ENCODE data around the gene ITPR3. TPM values are rescaled to one million over a fixed set of nuclear protein-coding genes. Genes with fewer than 3 reads are reported as not detected.
A peak's percentile ranks its signal among the peaks of the same experiment; 100 is the strongest.

Gene ITPR3
- total RNA-seq, 2 experiments from 2014 or later = 54.2 to 55.1 TPM

DNA sequence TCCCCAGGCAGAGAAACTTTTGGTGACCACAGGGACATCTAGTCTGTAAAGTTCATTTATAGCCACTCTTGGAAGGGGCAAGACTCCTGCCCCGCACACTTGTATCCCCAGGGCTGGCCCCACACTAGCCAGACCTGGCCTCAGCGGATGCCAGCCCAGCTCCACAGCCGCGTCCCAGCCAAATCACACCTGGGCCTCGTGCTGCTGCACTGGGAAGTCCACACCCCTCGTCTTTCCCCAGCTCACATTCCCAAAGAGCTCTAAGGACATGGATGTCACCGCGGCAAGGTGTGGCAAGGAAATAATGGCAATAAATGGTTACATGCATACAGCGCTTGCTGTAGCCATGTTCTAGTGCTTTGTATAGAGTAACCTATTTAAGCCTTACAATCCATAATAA is 117.0 kb downstream of the ITPR3 start:
- no peak overlapping the region for H3K27ac Mint-ChIP-seq
- CTCF ChIA-PET = interaction anchor here (1.2 kb wide), 1 partner anchor 27 kb away, joined by 5 read pairs; the partner anchor contains the start of gene UQCC2
- no peaks in the 10 kb centered on the region for H3K36me3 Mint-ChIP-seq (ENCODE audit: low read depth)
- H3K4me3 Mint-ChIP-seq = no peak overlapping the region
- no peaks in the 10 kb centered on the region for H3K4me1 Mint-ChIP-seq
- POLR2A ChIA-PET = no interaction called here
- H3K27me3 Mint-ChIP-seq = peaks cover 9% of the 10 kb centered on the region
- no peaks in the 10 kb centered on the region for H3K9me3 Mint-ChIP-seq
- DNase-seq = no peak

DNA sequence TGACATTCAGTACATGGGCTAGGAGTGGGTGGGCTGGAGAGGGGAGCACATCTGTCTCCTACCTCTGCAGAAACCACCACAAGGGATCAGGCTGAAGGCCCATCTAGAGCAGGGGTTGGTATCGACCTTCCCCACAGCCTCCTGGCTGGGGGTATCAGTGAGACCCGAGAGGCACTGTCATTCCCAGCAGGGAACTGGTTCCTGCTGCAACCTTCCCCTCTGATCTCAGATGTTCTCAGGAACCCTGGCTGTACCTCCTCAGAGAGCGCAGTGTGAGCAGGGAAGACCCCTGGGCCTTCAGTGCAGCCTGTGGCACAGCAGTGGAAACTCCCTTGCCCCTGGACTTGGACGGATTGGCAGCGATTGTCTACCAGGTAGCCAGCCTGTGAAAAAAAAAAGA is 117.8 kb downstream of the ITPR3 start:
- no peaks in the 10 kb centered on the region for H3K9me3 Mint-ChIP-seq
- DNase-seq = no peak
- H3K4me3 Mint-ChIP-seq = no peak overlapping the region
- no peak overlapping the region for H3K27ac Mint-ChIP-seq
- ChIA-PET CTCF (no interaction called here), POLR2A (interaction anchor here (0.6 kb wide), 1 partner anchor 1993 kb away, joined by 3 read pairs; no protein-coding TSS in a partner anchor)
- no peaks in the 10 kb centered on the region for H3K36me3 Mint-ChIP-seq (ENCODE audit: low read depth)
- H3K4me1 Mint-ChIP-seq = no peaks in the 10 kb centered on the region
- peaks cover 14% of the 10 kb centered on the region for H3K27me3 Mint-ChIP-seq

DNA sequence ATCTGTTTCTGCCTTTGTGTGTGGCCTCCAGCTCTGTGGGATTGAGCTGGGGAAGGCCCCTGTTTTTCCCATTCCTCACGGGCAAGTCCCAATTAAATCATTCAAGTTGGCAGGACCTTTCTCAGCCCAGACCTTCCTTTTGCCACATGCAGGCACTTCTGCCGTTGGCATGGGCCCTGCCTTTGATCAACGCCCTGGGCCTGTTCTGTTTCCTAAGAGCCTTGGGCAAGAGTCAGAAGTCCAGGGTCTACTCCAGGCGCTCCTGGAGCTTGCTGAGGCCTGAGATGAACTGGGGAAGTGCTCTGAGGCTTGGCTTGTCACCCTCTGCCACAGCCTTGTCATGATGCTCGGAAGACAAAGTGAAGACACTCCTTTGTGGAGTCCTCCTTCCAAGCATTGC is 118.4 kb downstream of the ITPR3 start:
- Mint-ChIP-seq H3K27ac (no peak overlapping the region), H3K4me3 (no peak overlapping the region), H3K36me3 (ENCODE audit: low read depth) (no peaks in the 10 kb centered on the region), H3K4me1 (no peaks in the 10 kb centered on the region), H3K27me3 (peaks cover 19% of the 10 kb centered on the region), H3K9me3 (no peaks in the 10 kb centered on the region)
- ChIA-PET POLR2A (interaction anchor here (0.6 kb wide), 1 partner anchor 1993 kb away, joined by 3 read pairs; no protein-coding TSS in a partner anchor), CTCF (no interaction called here)
- DNase-seq = no peak

DNA sequence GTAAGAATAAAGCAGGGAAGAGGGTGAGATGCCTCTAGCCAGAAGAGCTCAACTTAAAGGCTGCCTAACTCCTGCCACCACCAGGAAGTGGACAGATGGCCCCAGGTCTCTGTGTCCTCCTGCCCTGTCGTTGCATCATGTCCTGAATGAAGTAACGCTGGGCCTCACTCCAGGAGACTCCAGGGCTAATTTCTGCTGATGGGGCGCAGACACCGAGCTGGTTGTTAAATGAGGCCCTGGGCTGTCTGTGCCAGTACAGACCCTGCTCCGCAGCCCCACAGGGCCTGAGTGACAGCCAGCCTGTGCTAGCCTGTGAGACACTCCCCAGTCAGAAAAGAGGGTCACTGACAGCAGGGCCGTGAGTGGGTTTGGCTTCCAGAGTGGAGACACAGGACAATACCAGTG is 119.1 kb downstream of the ITPR3 start:
- H3K27me3 Mint-ChIP-seq = peaks cover 19% of the 10 kb centered on the region
- no peak overlapping the region for H3K4me3 Mint-ChIP-seq
- no peak for DNase-seq
- no peak overlapping the region for H3K27ac Mint-ChIP-seq
- H3K36me3 Mint-ChIP-seq (ENCODE audit: low read depth) = no peaks in the 10 kb centered on the region
- H3K4me1 Mint-ChIP-seq = no peaks in the 10 kb centered on the region
- no peaks in the 10 kb centered on the region for H3K9me3 Mint-ChIP-seq
- CTCF ChIA-PET = no interaction called here
- POLR2A ChIA-PET = no interaction called here

DNA sequence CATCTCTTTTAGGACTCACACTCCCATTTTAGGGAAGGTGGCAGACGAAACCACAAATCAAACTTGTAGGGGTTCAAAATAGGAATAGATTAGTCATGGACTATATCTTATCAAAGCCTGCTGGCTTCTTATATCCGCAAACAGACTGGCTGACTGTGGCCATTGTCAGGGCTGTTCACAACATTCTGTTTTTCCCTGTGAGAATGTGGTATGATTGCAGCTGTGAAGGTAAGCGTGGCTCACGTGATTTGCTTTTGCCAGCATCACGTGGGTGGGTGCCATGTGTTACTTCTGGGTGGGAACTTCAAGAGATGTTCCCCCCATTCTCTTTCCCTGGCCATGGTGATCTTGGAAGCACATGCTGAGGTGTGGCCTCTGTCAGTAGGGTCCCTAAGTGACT is 119.7 kb downstream of the ITPR3 start:
- ChIA-PET CTCF (no interaction called here), POLR2A (no interaction called here)
- H3K9me3 Mint-ChIP-seq = no peaks in the 10 kb centered on the region
- H3K27me3 Mint-ChIP-seq = peaks cover 21% of the 10 kb centered on the region
- no peaks in the 10 kb centered on the region for H3K4me1 Mint-ChIP-seq
- no peak for DNase-seq
- H3K36me3 Mint-ChIP-seq (ENCODE audit: low read depth) = no peaks in the 10 kb centered on the region
- no peak overlapping the region for H3K4me3 Mint-ChIP-seq
- H3K27ac Mint-ChIP-seq = no peak overlapping the region

DNA sequence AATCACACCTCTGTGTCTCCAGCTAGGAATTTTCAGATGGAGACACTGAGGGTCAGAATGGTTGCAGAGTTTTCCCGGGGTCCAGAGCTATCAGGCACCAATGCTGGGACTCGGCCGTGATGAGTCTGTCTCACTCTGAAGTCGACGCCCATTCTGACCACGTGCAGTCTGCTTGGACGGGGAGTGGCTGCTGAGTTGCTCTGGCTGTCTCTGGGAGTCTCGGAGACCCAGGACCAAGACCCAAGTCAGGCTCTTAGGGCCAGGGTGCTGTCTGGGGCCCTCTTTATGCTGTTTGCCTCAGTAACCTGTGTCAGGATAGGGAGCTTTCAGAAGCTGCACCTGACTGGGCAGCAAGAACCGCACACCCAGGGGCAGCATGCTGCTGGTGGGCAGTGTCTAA is 121.0 kb downstream of the ITPR3 start:
- Mint-ChIP-seq H3K36me3 (ENCODE audit: low read depth) (no peaks in the 10 kb centered on the region), H3K27me3 (peaks cover 21% of the 10 kb centered on the region), H3K4me3 (no peak overlapping the region), H3K4me1 (no peaks in the 10 kb centered on the region), H3K27ac (no peak overlapping the region), H3K9me3 (no peaks in the 10 kb centered on the region)
- ChIA-PET POLR2A (no interaction called here), CTCF (no interaction called here)
- no peak for DNase-seq

DNA sequence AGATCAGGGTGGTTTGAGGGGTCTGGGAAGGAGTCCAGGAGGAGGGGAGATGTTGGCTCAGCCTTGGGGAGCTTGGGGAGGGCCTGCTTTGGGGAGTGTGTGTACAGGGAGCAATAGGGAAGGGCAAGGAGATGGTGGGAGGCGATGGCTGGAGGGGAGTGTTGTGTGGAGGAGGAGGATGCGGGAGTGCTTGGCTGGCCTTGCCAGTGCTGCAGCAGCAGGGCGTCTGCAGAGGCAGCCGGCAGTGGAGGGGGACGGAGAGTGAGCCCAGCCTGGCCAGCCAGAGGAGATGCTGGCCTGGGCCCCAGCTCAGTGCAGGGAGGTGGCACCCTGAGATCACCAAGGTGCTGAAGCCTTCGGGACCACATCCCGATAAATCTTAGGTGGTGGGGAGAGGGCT is 121.7 kb downstream of the ITPR3 start:
- DNase-seq = no peak
- H3K4me3 Mint-ChIP-seq = no peak overlapping the region
- peaks cover 21% of the 10 kb centered on the region for H3K27me3 Mint-ChIP-seq
- ChIA-PET POLR2A (interaction anchor here (2.4 kb wide), 1 partner anchor 31 kb away, joined by 6 read pairs; the partner anchor contains the start of gene UQCC2), CTCF (interaction anchor here (1.5 to 3.3 kb wide), 7 partner anchors 11 to 412 kb away, joined by 3 to 18 read pairs (median 5); partner anchors contain the start of gene UQCC2)
- H3K27ac Mint-ChIP-seq = no peak overlapping the region
- no peaks in the 10 kb centered on the region for H3K4me1 Mint-ChIP-seq
- no peaks in the 10 kb centered on the region for H3K36me3 Mint-ChIP-seq (ENCODE audit: low read depth)
- no peaks in the 10 kb centered on the region for H3K9me3 Mint-ChIP-seq

DNA sequence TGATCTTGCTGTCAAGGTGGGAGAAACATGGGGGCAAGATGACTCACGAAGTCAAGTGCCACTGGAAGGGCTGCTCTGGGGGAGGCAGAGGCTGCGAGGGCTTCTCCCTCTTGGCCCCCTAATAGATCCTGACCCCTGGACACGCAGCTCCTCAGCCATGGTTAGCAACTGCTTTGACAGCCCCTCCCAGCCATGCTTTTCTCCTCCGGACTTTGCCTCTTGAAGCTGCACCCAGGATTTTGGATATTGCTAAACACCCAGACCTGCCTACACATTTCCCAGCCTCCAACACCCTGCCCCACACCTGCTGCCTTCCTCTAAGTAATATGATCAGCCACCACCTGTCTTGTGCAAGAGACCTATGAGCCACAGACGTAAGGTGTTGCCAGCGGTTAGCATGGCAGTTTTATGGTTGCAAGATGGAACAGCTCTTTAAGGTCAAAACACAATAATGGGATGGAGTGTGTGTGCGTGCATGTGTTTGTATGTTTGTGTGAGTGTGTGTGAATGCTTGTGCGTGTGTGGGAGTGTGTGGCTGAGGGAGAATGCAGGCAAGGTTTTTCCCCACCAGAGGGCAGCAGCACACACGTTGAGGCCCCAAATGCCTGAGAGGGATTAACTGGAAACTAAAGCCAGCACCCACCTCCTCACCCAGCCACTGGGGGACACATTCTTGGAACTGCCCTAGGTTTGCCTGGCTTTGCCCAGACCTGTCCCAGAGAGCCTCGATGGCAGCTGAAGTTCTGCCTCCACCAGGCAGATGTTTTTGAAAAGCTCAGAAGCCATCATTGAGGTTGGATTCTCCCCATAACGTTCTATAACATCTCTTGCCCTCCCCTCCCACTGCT is 123.1 kb downstream of the ITPR3 start:
- Mint-ChIP-seq H3K9me3 (no peaks in the 10 kb centered on the region), H3K4me1 (no peaks in the 10 kb centered on the region), H3K4me3 (no peak overlapping the region), H3K27ac (no peak overlapping the region), H3K36me3 (ENCODE audit: low read depth) (no peaks in the 10 kb centered on the region), H3K27me3 (peaks cover 21% of the 10 kb centered on the region)
- DNase-seq = peak; percentile 76
- ChIA-PET POLR2A (interaction anchor here (2.4 kb wide), 1 partner anchor 33 kb away, joined by 6 read pairs; the partner anchor contains the start of gene UQCC2), CTCF (interaction anchor here (0.7 to 3.3 kb wide), 18 partner anchors 9 to 411 kb away, joined by 3 to 18 read pairs (median 3); partner anchors contain the start of gene UQCC2)

DNA sequence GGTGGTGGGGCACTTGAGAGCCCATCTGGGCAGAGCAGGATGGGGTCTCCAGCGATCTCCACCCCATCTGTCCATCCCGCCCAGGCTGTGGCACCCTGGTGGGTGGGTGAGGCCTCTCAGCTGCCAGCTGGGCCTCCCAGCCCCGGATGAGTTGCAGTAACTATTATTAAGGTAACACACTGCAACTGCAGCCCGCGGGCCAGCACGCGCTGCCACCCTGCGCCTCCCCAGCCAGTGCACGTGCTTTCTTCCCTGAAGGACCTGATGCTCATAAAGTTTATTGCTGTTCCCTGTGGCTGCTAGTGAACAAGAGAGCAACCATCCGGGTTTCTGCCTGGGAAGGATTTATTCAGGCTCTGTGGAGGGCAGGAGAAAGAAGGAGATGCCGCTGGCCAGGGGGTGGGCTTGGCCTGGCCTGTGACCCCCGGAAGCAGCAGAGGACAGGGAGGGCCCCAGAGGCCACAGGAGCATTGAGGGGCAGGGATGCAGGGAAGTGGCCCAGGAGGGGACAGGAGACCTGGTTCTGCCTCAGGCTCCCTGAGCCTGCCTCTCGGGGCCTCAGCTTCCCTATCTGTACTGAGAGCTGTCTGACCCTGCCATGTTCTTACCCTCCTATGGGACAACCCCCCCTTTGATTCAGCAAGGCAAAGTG is 123.9 kb downstream of the ITPR3 start:
- DNase-seq = no peak
- Mint-ChIP-seq H3K9me3 (no peaks in the 10 kb centered on the region), H3K27ac (no peak overlapping the region), H3K27me3 (peaks cover 21% of the 10 kb centered on the region), H3K36me3 (ENCODE audit: low read depth) (no peaks in the 10 kb centered on the region), H3K4me3 (no peak overlapping the region), H3K4me1 (no peaks in the 10 kb centered on the region)
- ChIA-PET POLR2A (interaction anchor here (2.4 kb wide), 1 partner anchor 33 kb away, joined by 6 read pairs; the partner anchor contains the start of gene UQCC2), CTCF (interaction anchor here (0.7 to 3.3 kb wide), 11 partner anchors 9 to 230 kb away, joined by 3 to 18 read pairs (median 3); partner anchors contain the start of gene UQCC2)

DNA sequence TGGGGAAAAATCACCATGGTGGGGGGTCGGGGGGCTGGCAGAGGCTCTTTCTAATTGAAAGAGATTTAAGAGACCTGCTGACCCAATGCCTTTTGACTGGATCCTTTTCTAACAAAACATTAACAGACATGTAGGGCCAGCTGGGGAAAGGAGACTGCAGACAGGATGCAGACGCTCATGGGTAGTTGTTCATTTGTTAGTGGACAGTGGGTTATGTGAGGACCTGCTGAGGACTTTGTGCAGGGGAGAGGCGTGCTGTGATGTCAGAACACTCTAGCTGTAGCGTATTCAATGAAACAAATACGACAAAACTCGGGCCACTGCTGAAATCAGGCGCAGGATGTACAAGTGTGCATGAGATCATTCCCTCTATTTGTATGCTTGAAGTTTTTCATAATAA is 124.4 kb downstream of the ITPR3 start:
- Mint-ChIP-seq H3K27ac (no peak overlapping the region), H3K4me1 (no peaks in the 10 kb centered on the region), H3K27me3 (peaks cover 21% of the 10 kb centered on the region), H3K36me3 (ENCODE audit: low read depth) (no peaks in the 10 kb centered on the region), H3K4me3 (no peak overlapping the region), H3K9me3 (no peaks in the 10 kb centered on the region)
- ChIA-PET POLR2A (no interaction called here), CTCF (interaction anchor here (1.1 to 3.3 kb wide), 5 partner anchors 15 to 202 kb away, joined by 3 to 18 read pairs (median 5); partner anchors contain the start of gene UQCC2)
- no peak for DNase-seq

Other genes starting within 250 kb of the ITPR3 start
- gene KIFC1, start 229.5 kb upstream of the ITPR3 start, total RNA-seq = 100 to 1,000 TPM; 125 to 127 TPM
- gene PHF1, start 210.3 kb upstream of the ITPR3 start, total RNA-seq = 10 to 100 TPM; 46.4 to 51.4 TPM
- 100 to 1,000 TPM; 243 TPM for gene CUTA, start 203.2 kb upstream of the ITPR3 start, total RNA-seq
- gene SYNGAP1, start 201.3 kb upstream of the ITPR3 start, total RNA-seq = 10 to 100 TPM; 35.3 to 39.7 TPM
- gene ZBTB9, start 166.7 kb upstream of the ITPR3 start, total RNA-seq = 1 to 10 TPM; 6.9 to 7.4 TPM
- 100 to 1,000 TPM in 1 of 2 experiments, 10 to 100 TPM in 1; 97.9 to 100 TPM for gene BAK1, start 41.0 kb upstream of the ITPR3 start, total RNA-seq
- 10 to 100 TPM; 70.7 to 75.3 TPM for gene UQCC2, start 90.4 kb downstream of the ITPR3 start, total RNA-seq
- not detected for gene IP6K3, start 125.6 kb downstream of the ITPR3 start, total RNA-seq
- gene LEMD2, start 167.8 kb downstream of the ITPR3 start, total RNA-seq = 10 to 100 TPM; 70.6 to 76.1 TPM
- not detected for gene MLN, start 182.7 kb downstream of the ITPR3 start, total RNA-seq